Measurements from ENCODE around the gene TNKS2.
"Not testable (repeated sequence)": the region's sequence is repeated elsewhere in the genome, so short reads cannot be mapped to it uniquely, and the experiment has no call there.

The TNKS2 gene

DNA sequence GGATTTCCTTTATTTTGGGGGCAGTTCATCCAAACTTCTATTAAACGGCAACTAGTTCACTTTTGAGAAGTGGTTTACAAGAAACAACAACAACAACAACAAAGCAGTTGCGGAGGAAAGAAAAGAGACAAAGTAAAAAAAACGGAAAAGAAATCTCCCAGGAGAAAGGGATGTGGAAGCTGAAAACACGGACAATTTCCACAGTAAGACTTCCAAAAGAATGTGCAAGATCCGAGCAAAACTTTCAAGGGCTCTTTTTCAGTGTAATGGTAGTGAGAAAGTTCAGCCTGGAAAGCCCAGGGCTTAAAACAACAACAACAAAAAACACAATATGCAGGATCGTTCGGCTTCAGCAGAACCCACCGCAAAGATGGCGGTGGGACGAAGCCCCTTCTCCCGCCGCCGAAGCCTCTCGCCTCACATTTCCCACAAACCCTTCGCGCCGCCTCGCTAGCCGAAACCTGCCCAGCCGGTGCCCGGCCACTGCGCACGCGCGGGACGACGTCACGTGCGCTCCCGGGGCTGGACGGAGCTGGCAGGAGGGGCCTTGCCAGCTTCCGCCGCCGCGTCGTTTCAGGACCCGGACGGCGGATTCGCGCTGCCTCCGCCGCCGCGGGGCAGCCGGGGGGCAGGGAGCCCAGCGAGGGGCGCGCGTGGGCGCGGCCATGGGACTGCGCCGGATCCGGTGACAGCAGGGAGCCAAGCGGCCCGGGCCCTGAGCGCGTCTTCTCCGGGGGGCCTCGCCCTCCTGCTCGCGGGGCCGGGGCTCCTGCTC, at the start of gene TNKS2:
Gene TNKS2 (plus strand): TSS at position 553 of the 775 bp plus-strand sequence. CDS start 265 bp downstream, outside the sequence.
- DNase-seq = peak; percentile 93

- DNase-seq = not testable (repeated sequence)
These were observed 48.6 kb upstream of the TNKS2 start for GRCh38 chr10:91749592-91749991.

GRCh38 chr10:91756286-91756685, 41.9 kb upstream of the TNKS2 start:
- DNase-seq = no peak

GRCh38 chr10:91758303-91759146, 39.7 kb upstream of the TNKS2 start:
- DNase-seq = no peak

- DNase-seq = no peak
These were observed 38.6 kb upstream of the TNKS2 start for GRCh38 chr10:91759581-91759986.

- no peak for DNase-seq
These were observed 36.5 kb upstream of the TNKS2 start for GRCh38 chr10:91761721-91762120.

- DNase-seq = no peak
These were observed 35.3 kb upstream of the TNKS2 start for GRCh38 chr10:91762878-91763277.

- no peak for DNase-seq
These were observed 31.6 kb upstream of the TNKS2 start for GRCh38 chr10:91766676-91767075.

DNA sequence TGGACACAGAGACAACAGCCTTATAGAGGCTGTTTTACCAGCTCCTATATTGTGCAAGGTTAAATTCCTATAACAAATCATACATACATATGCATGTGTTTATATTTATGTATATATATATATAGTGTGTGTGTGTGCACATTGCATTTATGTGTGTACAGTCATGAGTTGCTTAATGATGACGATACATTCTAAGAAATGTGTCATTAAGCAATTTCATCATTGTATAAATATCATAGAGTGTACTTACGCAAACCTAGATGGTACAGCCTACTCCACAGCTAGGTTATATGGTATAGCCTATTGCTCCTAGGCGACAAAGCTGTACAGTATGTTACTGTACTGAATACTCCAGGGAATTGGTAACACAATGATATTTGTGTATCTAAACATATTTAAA, 30.1 kb upstream of the TNKS2 start:
- no peak for DNase-seq

GRCh38 chr10:91771907-91772306, 26.3 kb upstream of the TNKS2 start:
- DNase-seq = no peak

DNA sequence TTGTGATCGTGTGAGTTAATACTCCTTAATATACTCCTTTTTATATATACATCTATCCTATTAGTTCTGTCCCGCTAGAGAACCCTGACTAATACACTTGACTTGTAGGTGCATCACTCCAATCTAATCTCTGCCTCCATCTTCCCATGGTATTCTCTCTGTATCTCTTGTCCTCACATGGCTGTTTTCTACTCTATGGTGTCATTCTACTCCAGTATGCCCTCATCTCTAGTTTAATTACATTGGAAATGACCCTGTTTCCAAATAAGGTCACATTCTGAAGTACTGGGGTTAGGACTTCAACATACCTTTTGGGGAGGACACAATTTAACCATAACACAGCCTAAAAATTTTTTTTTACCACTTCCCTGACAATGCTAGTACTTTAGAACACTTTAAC, 25.8 kb upstream of the TNKS2 start:
- DNase-seq = no peak

GRCh38 chr10:91772869-91773268, 25.4 kb upstream of the TNKS2 start:
- DNase-seq = no peak

DNA sequence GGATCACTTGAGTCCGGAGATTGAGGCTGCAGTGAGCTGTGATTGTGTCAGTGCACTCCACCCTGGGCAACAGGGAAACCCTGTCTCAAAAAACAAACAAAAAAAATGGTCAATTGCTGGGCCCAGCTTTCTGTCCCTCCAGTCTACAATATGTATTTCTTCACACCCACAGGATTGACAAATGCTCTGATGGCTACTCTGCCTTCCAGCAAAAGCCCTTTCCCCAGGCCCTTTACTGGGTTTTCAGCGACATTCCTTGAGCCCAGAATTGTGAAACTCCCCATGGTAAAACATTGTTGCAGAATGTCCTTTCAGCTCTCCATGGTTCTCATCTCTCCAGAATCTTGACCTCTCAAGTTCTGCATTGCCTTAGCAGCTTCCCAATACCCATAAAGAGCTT, 23.7 kb upstream of the TNKS2 start:
- no peak for DNase-seq

DNA sequence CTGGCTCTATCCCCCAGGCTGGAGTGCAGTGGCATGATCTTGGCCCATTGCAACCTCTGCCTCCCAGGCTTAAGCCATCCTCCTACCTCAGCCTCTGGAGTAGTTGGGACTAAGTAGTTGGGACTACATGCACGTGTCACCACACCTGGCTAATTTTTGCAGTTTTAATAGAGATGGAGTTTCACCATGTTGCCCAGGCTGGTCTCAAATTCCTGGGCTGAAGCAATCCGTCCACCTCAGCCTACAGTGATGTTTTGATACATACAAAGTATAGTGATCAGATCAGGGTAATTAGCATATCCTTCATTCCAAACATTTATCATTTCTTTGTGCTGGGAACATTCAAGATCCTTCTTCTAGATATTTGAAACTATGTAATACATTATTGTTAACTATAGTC, 22.5 kb upstream of the TNKS2 start:
- DNase-seq = no peak

DNA sequence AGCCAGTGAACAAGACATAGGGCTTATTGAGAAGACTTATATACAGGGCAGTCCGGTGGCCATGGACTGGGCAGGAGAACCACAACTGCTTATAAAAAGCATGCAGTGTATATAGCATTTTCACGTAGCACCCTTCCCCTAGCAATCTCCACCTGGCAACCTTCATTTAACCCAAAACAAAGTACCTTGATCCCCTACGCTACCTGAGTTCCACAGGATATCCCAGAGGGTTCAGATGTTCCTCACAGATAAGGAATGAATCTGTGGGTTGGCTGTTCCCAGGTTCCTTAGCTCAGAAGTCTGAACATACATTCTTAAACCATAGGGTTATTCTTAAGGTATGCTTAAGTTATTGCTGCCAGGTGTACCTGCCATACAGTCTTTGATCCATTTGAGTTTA, 22.0 kb upstream of the TNKS2 start:
- DNase-seq = no peak

DNA sequence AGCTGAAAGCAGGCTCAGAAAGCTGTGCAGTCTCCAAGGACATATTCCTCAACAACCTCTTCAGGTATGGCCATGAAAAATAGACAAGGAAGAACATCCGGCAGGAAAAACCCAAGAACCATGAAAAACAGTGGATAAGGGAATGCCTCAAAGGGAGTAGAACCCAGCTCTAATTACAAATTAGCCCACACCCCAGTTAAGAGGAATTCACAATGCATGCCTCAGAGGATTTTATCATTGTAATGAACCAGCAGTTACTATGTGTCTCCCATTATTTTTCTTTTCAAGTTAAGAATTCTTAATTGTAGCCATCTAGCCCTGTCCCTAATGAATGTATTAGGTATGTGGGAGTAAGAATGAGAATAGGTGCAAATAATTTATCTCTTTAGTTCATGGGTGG, 19.7 kb upstream of the TNKS2 start:
- no peak for DNase-seq

DNA sequence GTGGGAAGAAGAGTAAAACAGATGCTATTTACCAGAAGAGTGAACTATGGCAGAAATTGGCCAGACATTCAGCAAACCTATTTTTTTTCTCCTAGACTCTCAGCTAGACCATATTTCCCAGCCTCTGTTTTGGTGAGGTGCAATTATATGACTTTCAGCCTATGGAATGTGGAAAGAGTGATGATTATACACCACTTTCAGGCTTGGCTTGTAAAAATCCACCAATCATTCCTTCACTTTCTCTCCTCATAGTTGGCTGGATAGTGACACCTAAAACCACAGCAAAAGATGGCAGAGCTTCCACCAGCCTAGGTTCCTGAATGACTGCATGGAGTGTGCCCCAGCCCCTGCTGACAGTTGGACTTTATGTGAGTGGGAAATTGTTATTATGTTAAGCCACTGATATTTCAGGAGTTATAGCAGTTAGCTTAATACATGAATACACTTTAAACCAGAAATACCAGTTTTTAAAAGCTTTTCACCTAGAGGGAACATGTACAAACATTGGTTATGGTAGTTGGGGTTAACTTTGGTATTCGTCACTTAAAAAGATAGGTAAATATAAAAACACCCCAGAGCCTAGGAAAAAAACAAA, 19.1 kb upstream of the TNKS2 start:
- DNase-seq = no peak

- no peak for DNase-seq
These were observed 15.7 kb upstream of the TNKS2 start for GRCh38 chr10:91782539-91782938.

- no peak for DNase-seq
These were observed 12.4 kb upstream of the TNKS2 start for GRCh38 chr10:91785830-91786229.

- no peak for DNase-seq
These were observed 11.0 kb upstream of the TNKS2 start for GRCh38 chr10:91787258-91787657.

DNA sequence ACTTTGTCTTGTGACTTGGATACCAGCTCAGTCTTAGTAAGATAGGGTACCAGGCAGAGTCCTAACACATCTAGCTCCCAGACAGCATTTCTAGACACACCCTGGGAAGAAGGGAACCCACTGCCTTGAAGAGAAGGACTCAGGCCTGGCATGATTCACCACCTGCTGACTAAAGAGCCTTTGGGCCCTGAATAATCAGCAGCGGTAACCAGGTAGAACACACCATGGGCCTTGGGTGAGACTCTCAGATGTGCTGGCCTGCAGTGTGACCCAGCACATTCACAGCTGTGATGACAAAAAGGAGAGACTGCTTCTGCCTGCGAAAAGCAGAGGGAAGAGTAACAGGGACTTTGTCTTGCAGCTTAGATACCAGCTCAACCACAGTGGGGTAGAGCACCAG, 10.4 kb upstream of the TNKS2 start:
- DNase-seq = no peak

- DNase-seq = no peak
These were observed 9.7 kb upstream of the TNKS2 start for GRCh38 chr10:91788527-91788926.

GRCh38 chr10:91796331-91797047, 1.7 kb upstream of the TNKS2 start:
- peak; percentile 61 for DNase-seq

Measured in activated T-cell treated with anti-CD3 and anti-CD28 coated beads, Interleukin-2, amount 50 U/mL, for 1 hour (primary cell).